ENCODE results near the gene MGAT4C. TPM values are rescaled to one million over a fixed set of nuclear protein-coding genes. Genes with fewer than 3 reads are reported as not detected.

The MGAT4C gene
- polyA plus RNA-seq, 1 donor (not counting 4 experiments of a cell fraction or from before 2014, with no cell fraction given) = not detected

- peak; percentile 34 for FAIRE-seq
- peak overlapping the region in 2 of 3 experiments; percentile 38 to 61 for H3K4me3 ChIP-seq (ENCODE audit: control insufficient read depth in 2 of 3, extremely low read depth in 1 of 3, insufficient read depth in 2 of 3, low read depth in 1 of 3, low read length in 3 of 3)
- H3K4me1 ChIP-seq (ENCODE audit: control insufficient read depth, extremely low read depth, insufficient read depth, low read length) = no peaks in the 10 kb centered on the region
- H3K79me2 ChIP-seq (ENCODE audit: control insufficient read depth, insufficient read depth, low read length) = no peaks in the 10 kb centered on the region
- no peaks in the 10 kb centered on the region for H4K20me1 ChIP-seq (ENCODE audit: control insufficient read depth, extremely low read depth, insufficient read depth, low read length)
- H3K9me1 ChIP-seq (ENCODE audit: control insufficient read depth, extremely low read depth, insufficient read depth, low read length) = no peaks in the 10 kb centered on the region
- dilution Hi-C loops (cut with MboI; ENCODE audit: extremely low pct_ligation_motif_present, low sequenced_read_pairs) = no loop called here
- DNase-seq (ENCODE audit: low read depth, low spot score) = no peak
- peak overlapping the region; percentile 37 for H3K9ac ChIP-seq (ENCODE audit: control insufficient read depth, extremely low read depth, insufficient read depth, low read length)
- no peaks in the 10 kb centered on the region for H3K9me3 ChIP-seq (ENCODE audit: control insufficient read depth, low read depth, low read length)
- H3K4me2 ChIP-seq (ENCODE audit: control insufficient read depth, extremely low read depth, insufficient read depth, low read depth, low read length) = peak overlapping the region; percentile 79
- H3K27me3 ChIP-seq (ENCODE audit: control insufficient read depth, extremely low read depth, insufficient read depth, low read length) = no peaks in the 10 kb centered on the region
- H3K27ac ChIP-seq (ENCODE audit: control insufficient read depth, insufficient read depth, low read length) = no peak overlapping the region
- peak overlapping the region; percentile 98 for H2AFZ ChIP-seq (ENCODE audit: control insufficient read depth, low read length)
- no peaks in the 10 kb centered on the region for H3K36me3 ChIP-seq (ENCODE audit: control insufficient read depth in 2 of 2, extremely low read depth in 1 of 2, insufficient read depth in 2 of 2, low read length in 2 of 2)
- TF ChIP-seq CTCF (optimal IDR thresholded peaks at IDR 0.05 in 1 of 3, IDR thresholded peaks at IDR 0.05 in 1 of 3, conservative IDR thresholded peaks at IDR 0.05 in 1 of 3; ENCODE audit: extremely low read depth in 1 of 3, insufficient read depth in 2 of 3, low read length in 3 of 3) = no peak
- no peak for TF ChIP-seq EZH2 (IDR thresholded peaks at IDR 0.05; ENCODE audit: low read length)
Measured at GRCh38 chr12:86265329-86265695, 9.1 kb upstream of the MGAT4C start.

- no peak overlapping the region for H3K27ac ChIP-seq (ENCODE audit: control insufficient read depth, insufficient read depth, low read length)
- H3K9me1 ChIP-seq (ENCODE audit: control insufficient read depth, extremely low read depth, insufficient read depth, low read length) = no peaks in the 10 kb centered on the region
- peak overlapping the region in 2 of 3 experiments; percentile 38 to 61 for H3K4me3 ChIP-seq (ENCODE audit: control insufficient read depth in 2 of 3, extremely low read depth in 1 of 3, insufficient read depth in 2 of 3, low read depth in 1 of 3, low read length in 3 of 3)
- DNase-seq (ENCODE audit: low read depth, low spot score) (no peak), FAIRE-seq (peak; percentile 13)
- H3K4me2 ChIP-seq (ENCODE audit: control insufficient read depth, extremely low read depth, insufficient read depth, low read depth, low read length) = peak overlapping the region; percentile 79
- H3K27me3 ChIP-seq (ENCODE audit: control insufficient read depth, extremely low read depth, insufficient read depth, low read length) = no peaks in the 10 kb centered on the region
- dilution Hi-C loops (cut with MboI; ENCODE audit: extremely low pct_ligation_motif_present, low sequenced_read_pairs) = no loop called here
- H3K36me3 ChIP-seq (ENCODE audit: control insufficient read depth in 2 of 2, extremely low read depth in 1 of 2, insufficient read depth in 2 of 2, low read length in 2 of 2) = no peaks in the 10 kb centered on the region
- H4K20me1 ChIP-seq (ENCODE audit: control insufficient read depth, extremely low read depth, insufficient read depth, low read length) = no peaks in the 10 kb centered on the region
- H3K9ac ChIP-seq (ENCODE audit: control insufficient read depth, extremely low read depth, insufficient read depth, low read length) = peak overlapping the region; percentile 37
- H3K4me1 ChIP-seq (ENCODE audit: control insufficient read depth, extremely low read depth, insufficient read depth, low read length) = no peaks in the 10 kb centered on the region
- no peaks in the 10 kb centered on the region for H3K9me3 ChIP-seq (ENCODE audit: control insufficient read depth, low read depth, low read length)
- no peaks in the 10 kb centered on the region for H3K79me2 ChIP-seq (ENCODE audit: control insufficient read depth, insufficient read depth, low read length)
- TF ChIP-seq CTCF (optimal IDR thresholded peaks at IDR 0.05 in 1 of 3, IDR thresholded peaks at IDR 0.05 in 1 of 3, conservative IDR thresholded peaks at IDR 0.05 in 1 of 3; ENCODE audit: extremely low read depth in 1 of 3, insufficient read depth in 2 of 3, low read length in 3 of 3) = no peak
- peak overlapping the region; percentile 98 for H2AFZ ChIP-seq (ENCODE audit: control insufficient read depth, low read length)
Measured at GRCh38 chr12:86264451-86265328, 8.5 kb upstream of the MGAT4C start.
